Suppressor macrophage treated with lipopolysaccharide for 1 hour (primary cell): ENCODE measurements around the gene TUBGCP3.
A peak's percentile ranks its signal among the peaks of the same experiment; 100 is the strongest.

Experiments
- DNase-seq, 3 donors: peaks; one replicate each; pipeline ENCODE4 v3.0.0-alpha.2; 2020 to 2022

TUBGCP3 gene

GRCh38 chr13:112475889-112476288, 112.1 kb downstream of the TUBGCP3 start:
- DNase-seq: no peak

- no peak for DNase-seq
Observed at GRCh38 chr13:112474869-112475268, 113.1 kb downstream of the TUBGCP3 start.

- no peak for DNase-seq
Observed at GRCh38 chr13:112473818-112474217, 114.1 kb downstream of the TUBGCP3 start.

- no peak for DNase-seq
Observed at GRCh38 chr13:112469071-112469745, 118.7 kb downstream of the TUBGCP3 start.

GRCh38 chr13:112468069-112468468, 119.9 kb downstream of the TUBGCP3 start:
- no peak for DNase-seq

- DNase-seq: no peak
Observed at GRCh38 chr13:112467236-112467635, 120.7 kb downstream of the TUBGCP3 start.

- peak in 1 of 3 donors; percentile 15 for DNase-seq
Observed at GRCh38 chr13:112466132-112467058, 121.6 kb downstream of the TUBGCP3 start.

GRCh38 chr13:112465251-112466131, 122.5 kb downstream of the TUBGCP3 start:
- DNase-seq: peak in 1 of 3 donors; percentile 16

- no peak for DNase-seq
Observed at GRCh38 chr13:112464720-112465119, 123.2 kb downstream of the TUBGCP3 start.

GRCh38 chr13:112462408-112462807, 125.5 kb downstream of the TUBGCP3 start:
- DNase-seq: no peak

- DNase-seq: no peak
Observed at GRCh38 chr13:112457485-112457884, 130.5 kb downstream of the TUBGCP3 start.

GRCh38 chr13:112457081-112457480, 130.9 kb downstream of the TUBGCP3 start:
- no peak for DNase-seq

GRCh38 chr13:112456138-112457056, 131.6 kb downstream of the TUBGCP3 start:
- no peak for DNase-seq

- peak in 1 of 3 donors; percentile 15 for DNase-seq
Observed at GRCh38 chr13:112455476-112456059, 132.4 kb downstream of the TUBGCP3 start.

GRCh38 chr13:112454648-112455334, 133.2 kb downstream of the TUBGCP3 start:
- peak in 1 of 3 donors; percentile 15 for DNase-seq

- no peak for DNase-seq
Observed at GRCh38 chr13:112453874-112454647, 133.9 kb downstream of the TUBGCP3 start.

- DNase-seq: no peak
Observed at GRCh38 chr13:112453207-112453829, 134.6 kb downstream of the TUBGCP3 start.

- no peak for DNase-seq
Observed at GRCh38 chr13:112452380-112453206, 135.4 kb downstream of the TUBGCP3 start.
